SK-N-SH (cell line): ENCODE data around the gene RBM34. TPM values are rescaled to one million over a fixed set of nuclear protein-coding genes. Genes with fewer than 3 reads are reported as not detected.
"Not testable (repeated sequence)": the region's sequence is repeated elsewhere in the genome, so short reads cannot be mapped to it uniquely, and the experiment has no call there.

Source experiments
- CTCF ChIA-PET: fragments of 300-600, 350-600 bp; formaldehyde crosslinking; extraction: SDS; loops from one replicate; lab custom pipeline; 2021; lab: Yijun Ruan, JAX
- POLR2A ChIA-PET: fragments of 350-600 bp; sonication (Branson Sonifier 250); formaldehyde crosslinking; extraction: SDS; loops from one replicate; lab custom pipeline; 2020; ENCODE audit warnings: antibody characterized with exemption, inconsistent platforms; lab: Yijun Ruan, JAX
- DNase-seq: peaks from one replicate; pipeline ENCODE4 v3.0.0; 2012
- H2AFZ ChIP-seq: fragments of 200-600 bp; sonication (generic); 2 replicates; pipeline ENCODE4 v1.8.1; 2016; ENCODE audit warnings: antibody characterized with exemption, mild to moderate bottlenecking, low read depth
- H3F3A ChIP-seq: fragments of 200-600 bp; sonication (generic); replicated peaks from 2 replicates; pipeline ENCODE3; 2016; ENCODE audit warnings: antibody characterized with exemption, mild to moderate bottlenecking; ENCODE audit not compliant: insufficient read depth
- H3K27ac ChIP-seq, 2 experiments: fragments of 200-500 bp in 1 of 2; fragments of 200-600 bp in 1 of 2; sonication (Bioruptor generic) in 1 of 2; sonication (generic), shearing (Covaris generic) in 1 of 2; 2 replicates each; pipeline versions ENCODE4 v1.5.1 to v1.6.1; 2014 to 2016; ENCODE audit warnings: low read depth in 2 of 2, inconsistent platforms in 1 of 2, low read length in 1 of 2, mild to moderate bottlenecking in 1 of 2, mixed read lengths in 1 of 2
- H3K27me3 ChIP-seq: fragments of 200-600 bp; sonication (generic), shearing (Covaris generic); 2 replicates; pipeline ENCODE4 v1.6.1; 2016; ENCODE audit warnings: mixed run types; ENCODE audit not compliant: insufficient read depth
- H3K36me3 ChIP-seq, 2 experiments: fragments of 200-500 bp in 1 of 2; fragments of 200-600 bp in 1 of 2; sonication (Bioruptor generic) in 1 of 2; sonication (generic) in 1 of 2; replicated peaks in 1 of 2; 2 replicates each; pipeline versions ENCODE3 to v1.5.1; 2014 to 2016; ENCODE audit warnings: low read length in 1 of 2, mild to moderate bottlenecking in 1 of 2; ENCODE audit not compliant: insufficient read depth in 2 of 2, control insufficient read depth in 1 of 2
- H3K4me1 ChIP-seq, 2 experiments: fragments of 200-500 bp in 1 of 2; fragments of 200-600 bp in 1 of 2; sonication (Bioruptor generic) in 1 of 2; sonication (generic), shearing (Covaris generic) in 1 of 2; 2 replicates each; pipeline versions ENCODE4 v1.5.1 to v1.6.1; 2014 to 2016; ENCODE audit warnings: low read depth in 1 of 2, low read length in 1 of 2, mixed run types in 1 of 2; ENCODE audit not compliant: insufficient read depth in 2 of 2, control insufficient read depth in 1 of 2
- H3K4me2 ChIP-seq: fragments of 200-600 bp; sonication (generic), shearing (Covaris generic); 2 replicates; pipeline ENCODE4 v1.6.1; 2017; ENCODE audit warnings: mixed run types
- H3K4me3 ChIP-seq, 2 experiments: fragments of 200-500 bp in 1 of 2; fragments of 200-600 bp in 1 of 2; sonication (Bioruptor generic) in 1 of 2; sonication (generic), shearing (Covaris generic) in 1 of 2; 2 replicates each; pipeline versions ENCODE4 v1.5.1 to v1.8.1; 2014 to 2016; ENCODE audit warnings: low read depth in 2 of 2, inconsistent platforms in 1 of 2, low read length in 1 of 2, mild to moderate bottlenecking in 1 of 2, mixed read lengths in 1 of 2, moderate library complexity in 1 of 2
- H3K79me2 ChIP-seq: fragments of 200-600 bp; sonication (generic); 2 replicates; pipeline ENCODE4 v1.8.1; 2017; ENCODE audit warnings: mild to moderate bottlenecking; ENCODE audit not compliant: insufficient read depth
- H3K9ac ChIP-seq: fragments of 200-600 bp; sonication (generic); 2 replicates; pipeline ENCODE4 v1.6.1; 2017; ENCODE audit warnings: mixed run types
- H3K9me2 ChIP-seq: fragments of 200-600 bp; sonication (generic); 2 replicates; pipeline ENCODE4 v1.6.1; 2017; ENCODE audit warnings: mixed run types
- H3K9me3 ChIP-seq: fragments of 200-600 bp; sonication (generic); 2 replicates; pipeline ENCODE4 v1.6.1; 2017; ENCODE audit warnings: mixed run types, mild to moderate bottlenecking, moderate library complexity
- H4K20me1 ChIP-seq: fragments of 200-600 bp; sonication (generic); 2 replicates; pipeline ENCODE4 v1.6.1; 2017; ENCODE audit warnings: mild to moderate bottlenecking, mixed run types; ENCODE audit not compliant: insufficient read depth
- CTCF ChIP-seq: fragments of 200-600 bp; sonication (generic); IDR thresholded peaks from 2 replicates; pipeline ENCODE4 v1.6.1; 2017; ENCODE audit warnings: antibody characterized with exemption, mild to moderate bottlenecking, moderate library complexity
- FOXJ3 ChIP-seq: sonication (generic); formaldehyde crosslinking; IDR thresholded peaks from 2 replicates; pipeline ENCODE4 v1.5.1; 2020; ENCODE audit warnings: mild to moderate bottlenecking, missing genetic modification reagents
- MXI1 ChIP-seq: IDR thresholded peaks from 2 replicates; pipeline ENCODE4 v1.6.1; 2012; ENCODE audit warnings: mild to moderate bottlenecking, low read depth, low read length, improper control_type of control experiment
- NFIC ChIP-seq: IDR thresholded peaks from 2 replicates; pipeline ENCODE4 v1.4.0; 2012; ENCODE audit warnings: borderline replicate concordance
- PBX3 ChIP-seq: IDR thresholded peaks from 2 replicates; pipeline ENCODE4; 2012
- RFX5 ChIP-seq: IDR thresholded peaks from 2 replicates; pipeline ENCODE4 v1.6.1; 2012; ENCODE audit warnings: mild to moderate bottlenecking, improper control_type of control experiment, low read length
- SIN3A ChIP-seq: IDR thresholded peaks from 2 replicates; pipeline ENCODE4 v1.6.1; 2012; ENCODE audit warnings: low read depth, mild to moderate bottlenecking, low read length, moderate library complexity, borderline replicate concordance
- ZBTB33 ChIP-seq: IDR thresholded peaks from 2 replicates; pipeline ENCODE4 v1.4.0; 2012; ENCODE audit warnings: low read depth, borderline replicate concordance
- WGBS: methylation state at CpG from one replicate; pipeline ENCODE4 v1.1.6; 2017; ENCODE audit warnings: low lambda C conversion rate; 5-methylcytosine and 5-hydroxymethylcytosine counted together
- polyA plus RNA-seq, 3 experiments: library from polyadenylated mRNA; depleted of rRNA; stranded (reverse); fragments of >200 nt; gene quantifications; 2 replicates each; pipeline ENCODE4 v1.2.3, GENCODE V29; 2012

RBM34 gene
- polyA plus RNA-seq, 1 of the 3 experiments (the other 2 are of a cell fraction): 39.9 TPM

GRCh38 chr1:235160383-235160956 lies 580 bp downstream of the RBM34 start:
- WGBS: 3% methylated on average over 14 of the region's 14 CpGs
- CTCF ChIA-PET: interaction anchor here (0.8 to 2.1 kb wide), 3 partner anchors 27 to 255 kb away, joined by 3 to 7 read pairs (median 4); no protein-coding TSS in a partner anchor
- no peak for TF ChIP-seq FOXJ3
- no peak for TF ChIP-seq ZBTB33
- 0 out of 2 replicates have a peak, but pooled peaks have one; percentile 4 for TF ChIP-seq SIN3A
- no peak for TF ChIP-seq PBX3
- no peak for TF ChIP-seq RFX5
- TF ChIP-seq CTCF: no peak
- TF ChIP-seq NFIC: no peak
- no peak for TF ChIP-seq MXI1
- POLR2A ChIA-PET: interaction anchor here (0.5 to 1.4 kb wide), 5 partner anchors 21 to 576 kb away, joined by 3 to 10 read pairs (median 6); partner anchors contain the start of gene TOMM20
- peak overlapping the region; percentile 76 to 88 for H3K27ac ChIP-seq
- DNase-seq: no peak
- H2AFZ ChIP-seq: peak overlapping the region; percentile 69
- H3K27me3 ChIP-seq: no peaks in the 10 kb centered on the region
- H3K4me3 ChIP-seq: peak overlapping the region; percentile 70 to 80
- H4K20me1 ChIP-seq: no peaks in the 10 kb centered on the region
- H3K79me2 ChIP-seq: peaks cover 49% of the 10 kb centered on the region
- H3F3A ChIP-seq: peaks cover 17% of the 10 kb centered on the region
- H3K36me3 ChIP-seq: peaks cover 25 to 39% of the 10 kb centered on the region in 2 experiments
- peak overlapping the region; percentile 79 for H3K9ac ChIP-seq
- H3K9me3 ChIP-seq: no peaks in the 10 kb centered on the region
- H3K9me2 ChIP-seq: no peaks in the 10 kb centered on the region
- peak overlapping the region; percentile 74 for H3K4me2 ChIP-seq
- peaks cover 0 to 10% of the 10 kb centered on the region in 2 experiments; a peak in 1 of 4 replicates for H3K4me1 ChIP-seq

- POLR2A ChIA-PET: interaction anchor here (0.9 kb wide), 1 partner anchor 56 kb away, joined by 3 read pairs; no protein-coding TSS in a partner anchor
- CTCF ChIA-PET: interaction anchor here (2.1 kb wide), 1 partner anchor 56 kb away, joined by 7 read pairs; no protein-coding TSS in a partner anchor
Observed at GRCh38 chr1:235159930-235160329, 1.1 kb downstream of the RBM34 start.

GRCh38 chr1:235159284-235159683 lies 1.8 kb downstream of the RBM34 start:
- H2AFZ ChIP-seq, H3K27ac ChIP-seq, H3K4me1 ChIP-seq, H4K20me1 ChIP-seq, H3K9ac ChIP-seq, H3K4me3 ChIP-seq, H3K27me3 ChIP-seq, H3K9me2 ChIP-seq, DNase-seq, H3K9me3 ChIP-seq, H3K4me2 ChIP-seq: not testable (repeated sequence)
- CTCF ChIA-PET: interaction anchor here (2.1 kb wide), 1 partner anchor 55 kb away, joined by 7 read pairs; no protein-coding TSS in a partner anchor
- POLR2A ChIA-PET: interaction anchor here (0.6 to 0.9 kb wide), 3 partner anchors 55 to 684 kb away, joined by 3 to 4 read pairs (median 4); no protein-coding TSS in a partner anchor
- 94% methylated on average over 7 of the region's 9 CpGs for WGBS
- Histone ChIP-seq H3F3A (peaks cover 13% of the 10 kb centered on the region), H3K36me3 (peaks cover 32 to 50% of the 10 kb centered on the region in 2 experiments), H3K79me2 (peaks cover 49% of the 10 kb centered on the region)

More at GRCh38 chr1:235159930-235160329, 1.1 kb downstream of the RBM34 start:
- not testable (repeated sequence) for H3K4me1 ChIP-seq, H3K9me2 ChIP-seq, H3K27ac ChIP-seq, H2AFZ ChIP-seq, H3K27me3 ChIP-seq, H3K9me3 ChIP-seq, DNase-seq, H4K20me1 ChIP-seq
- WGBS: 81% methylated on average over 9 of the region's 9 CpGs
- Histone ChIP-seq H3F3A (peaks cover 16% of the 10 kb centered on the region), H3K4me3 (peak overlapping the region; percentile 70 to 80), H3K79me2 (peaks cover 49% of the 10 kb centered on the region), H3K36me3 (peaks cover 26 to 44% of the 10 kb centered on the region in 2 experiments), H3K9ac (peak overlapping the region; percentile 79; the same call in 1 of the 2 replicates), H3K4me2 (peak overlapping the region; percentile 74)
